ENCODE data around the gene TOMM5.

The TOMM5 gene

DNA sequence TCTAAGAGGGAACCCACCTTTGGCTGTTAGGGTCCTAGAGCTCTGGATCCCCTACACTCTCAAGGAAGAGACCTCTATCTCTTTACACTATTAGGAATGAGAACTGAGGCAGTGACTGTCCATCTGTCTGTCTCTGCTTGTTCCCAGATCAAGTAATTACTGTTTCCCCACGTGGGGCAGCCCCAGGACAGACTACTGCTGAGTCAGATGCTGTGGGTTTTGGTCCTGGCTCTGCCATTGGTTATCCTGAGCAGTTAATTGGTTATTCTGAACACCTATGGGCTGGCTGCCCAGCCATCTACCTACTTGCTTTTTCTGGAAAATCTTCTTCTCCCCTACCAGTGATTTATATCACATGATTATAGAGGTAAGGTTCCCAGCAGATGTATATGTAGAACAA, 49.5 kb downstream of the TOMM5 start:
- TF ChIP-seq POLR2AphosphoS5 (IDR thresholded peaks at IDR 0.05; ENCODE audit: low read depth): no peak
- TF ChIP-seq, protein P1, sequence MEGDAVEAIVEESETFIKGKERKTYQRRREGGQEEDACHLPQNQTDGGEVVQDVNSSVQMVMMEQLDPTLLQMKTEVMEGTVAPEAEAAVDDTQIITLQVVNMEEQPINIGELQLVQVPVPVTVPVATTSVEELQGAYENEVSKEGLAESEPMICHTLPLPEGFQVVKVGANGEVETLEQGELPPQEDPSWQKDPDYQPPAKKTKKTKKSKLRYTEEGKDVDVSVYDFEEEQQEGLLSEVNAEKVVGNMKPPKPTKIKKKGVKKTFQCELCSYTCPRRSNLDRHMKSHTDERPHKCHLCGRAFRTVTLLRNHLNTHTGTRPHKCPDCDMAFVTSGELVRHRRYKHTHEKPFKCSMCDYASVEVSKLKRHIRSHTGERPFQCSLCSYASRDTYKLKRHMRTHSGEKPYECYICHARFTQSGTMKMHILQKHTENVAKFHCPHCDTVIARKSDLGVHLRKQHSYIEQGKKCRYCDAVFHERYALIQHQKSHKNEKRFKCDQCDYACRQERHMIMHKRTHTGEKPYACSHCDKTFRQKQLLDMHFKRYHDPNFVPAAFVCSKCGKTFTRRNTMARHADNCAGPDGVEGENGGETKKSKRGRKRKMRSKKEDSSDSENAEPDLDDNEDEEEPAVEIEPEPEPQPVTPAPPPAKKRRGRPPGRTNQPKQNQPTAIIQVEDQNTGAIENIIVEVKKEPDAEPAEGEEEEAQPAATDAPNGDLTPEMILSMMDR (IDR thresholded peaks at IDR 0.05; ENCODE audit: insufficient read depth, low read length): no peak
- TF ChIP-seq, protein P2, sequence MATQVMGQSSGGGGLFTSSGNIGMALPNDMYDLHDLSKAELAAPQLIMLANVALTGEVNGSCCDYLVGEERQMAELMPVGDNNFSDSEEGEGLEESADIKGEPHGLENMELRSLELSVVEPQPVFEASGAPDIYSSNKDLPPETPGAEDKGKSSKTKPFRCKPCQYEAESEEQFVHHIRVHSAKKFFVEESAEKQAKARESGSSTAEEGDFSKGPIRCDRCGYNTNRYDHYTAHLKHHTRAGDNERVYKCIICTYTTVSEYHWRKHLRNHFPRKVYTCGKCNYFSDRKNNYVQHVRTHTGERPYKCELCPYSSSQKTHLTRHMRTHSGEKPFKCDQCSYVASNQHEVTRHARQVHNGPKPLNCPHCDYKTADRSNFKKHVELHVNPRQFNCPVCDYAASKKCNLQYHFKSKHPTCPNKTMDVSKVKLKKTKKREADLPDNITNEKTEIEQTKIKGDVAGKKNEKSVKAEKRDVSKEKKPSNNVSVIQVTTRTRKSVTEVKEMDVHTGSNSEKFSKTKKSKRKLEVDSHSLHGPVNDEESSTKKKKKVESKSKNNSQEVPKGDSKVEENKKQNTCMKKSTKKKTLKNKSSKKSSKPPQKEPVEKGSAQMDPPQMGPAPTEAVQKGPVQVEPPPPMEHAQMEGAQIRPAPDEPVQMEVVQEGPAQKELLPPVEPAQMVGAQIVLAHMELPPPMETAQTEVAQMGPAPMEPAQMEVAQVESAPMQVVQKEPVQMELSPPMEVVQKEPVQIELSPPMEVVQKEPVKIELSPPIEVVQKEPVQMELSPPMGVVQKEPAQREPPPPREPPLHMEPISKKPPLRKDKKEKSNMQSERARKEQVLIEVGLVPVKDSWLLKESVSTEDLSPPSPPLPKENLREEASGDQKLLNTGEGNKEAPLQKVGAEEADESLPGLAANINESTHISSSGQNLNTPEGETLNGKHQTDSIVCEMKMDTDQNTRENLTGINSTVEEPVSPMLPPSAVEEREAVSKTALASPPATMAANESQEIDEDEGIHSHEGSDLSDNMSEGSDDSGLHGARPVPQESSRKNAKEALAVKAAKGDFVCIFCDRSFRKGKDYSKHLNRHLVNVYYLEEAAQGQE (IDR thresholded peaks at IDR 0.05; ENCODE audit: insufficient replicate concordance, low read depth): no peak
- TF ChIP-seq GABPA (IDR thresholded peaks at IDR 0.05; ENCODE audit: low read depth): no peak
- no peak for TF ChIP-seq SPI1 (IDR thresholded peaks at IDR 0.05; ENCODE audit: borderline replicate concordance, low read depth)
- no peaks in the 10 kb centered on the region for H3K27me3 ChIP-seq (ENCODE audit: insufficient read depth, poor library complexity, severe bottlenecking)
- DNase-seq (ENCODE audit: low read depth in 1 of 2, low spot score in 1 of 2): no peak
- no peak overlapping the region for H3K27ac ChIP-seq (replicated peaks)
- no peak overlapping the region for H3K4me3 ChIP-seq (replicated peaks; ENCODE audit: insufficient read depth, low read length)

DNA sequence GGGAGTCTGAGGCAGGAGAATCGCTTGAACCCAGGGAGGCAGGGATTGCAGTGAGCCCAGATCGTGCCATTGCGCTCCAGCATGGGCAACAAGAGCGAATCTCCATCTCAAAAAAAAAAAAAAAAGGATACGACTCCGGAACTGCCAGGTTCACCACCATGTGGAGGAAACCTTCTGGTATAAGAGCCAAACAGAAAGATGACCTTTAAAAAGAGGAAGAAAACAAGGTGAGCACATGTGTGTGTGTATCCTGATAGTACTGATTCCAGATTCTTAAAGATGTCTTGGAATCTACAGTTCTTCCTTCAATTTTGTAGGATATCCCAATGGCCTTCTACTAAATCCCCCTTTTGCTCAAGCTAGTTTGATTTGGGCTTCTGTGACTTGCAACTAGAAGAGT, 49.9 kb downstream of the TOMM5 start:
- Histone ChIP-seq H3K27ac (replicated peaks) (no peak overlapping the region), H3K4me3 (replicated peaks; ENCODE audit: insufficient read depth, low read length) (no peak overlapping the region), H3K27me3 (ENCODE audit: insufficient read depth, poor library complexity, severe bottlenecking) (no peaks in the 10 kb centered on the region)
- DNase-seq (ENCODE audit: low read depth in 1 of 2, low spot score in 1 of 2): no peak
- no peak for TF ChIP-seq GABPA (IDR thresholded peaks at IDR 0.05; ENCODE audit: low read depth)
- no peak for TF ChIP-seq SPI1 (IDR thresholded peaks at IDR 0.05; ENCODE audit: borderline replicate concordance, low read depth)
- TF ChIP-seq POLR2AphosphoS5 (IDR thresholded peaks at IDR 0.05; ENCODE audit: low read depth): no peak
- TF ChIP-seq, protein P1 (IDR thresholded peaks at IDR 0.05; ENCODE audit: insufficient read depth, low read length): no peak
- TF ChIP-seq, protein P2 (IDR thresholded peaks at IDR 0.05; ENCODE audit: insufficient replicate concordance, low read depth): no peak

DNA sequence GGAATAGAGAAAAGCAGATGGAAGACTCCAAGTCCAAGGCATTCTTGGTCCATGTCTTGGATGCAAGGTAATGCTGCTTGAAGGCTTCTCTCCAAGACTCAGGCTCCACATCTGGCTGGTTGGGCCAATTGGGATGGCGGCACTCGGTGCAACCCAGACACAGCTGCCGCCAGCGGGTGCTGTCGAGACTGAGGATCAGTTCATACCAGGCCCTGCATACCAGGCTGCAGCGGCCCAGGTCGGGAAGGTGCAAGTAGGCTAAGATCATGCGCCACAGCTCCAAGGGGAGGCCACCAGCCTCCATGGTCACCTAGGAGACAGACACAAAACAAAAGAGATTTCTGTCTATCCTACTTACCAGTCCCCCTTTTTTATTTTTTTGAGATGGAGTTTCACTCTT, 50.9 kb downstream of the TOMM5 start:
- DNase-seq (ENCODE audit: low read depth in 1 of 2, low spot score in 1 of 2): no peak
- TF ChIP-seq, protein P1 (IDR thresholded peaks at IDR 0.05; ENCODE audit: insufficient read depth, low read length): no peak
- TF ChIP-seq SPI1 (IDR thresholded peaks at IDR 0.05; ENCODE audit: borderline replicate concordance, low read depth) (no peak), GABPA (IDR thresholded peaks at IDR 0.05; ENCODE audit: low read depth) (no peak), POLR2AphosphoS5 (IDR thresholded peaks at IDR 0.05; ENCODE audit: low read depth) (no peak)
- TF ChIP-seq, protein P2 (IDR thresholded peaks at IDR 0.05; ENCODE audit: insufficient replicate concordance, low read depth): no peak
- no peaks in the 10 kb centered on the region for H3K27me3 ChIP-seq (ENCODE audit: insufficient read depth, poor library complexity, severe bottlenecking)
- H3K27ac ChIP-seq (replicated peaks): no peak overlapping the region
- H3K4me3 ChIP-seq (replicated peaks; ENCODE audit: insufficient read depth, low read length): no peak overlapping the region
